ENCODE measurements around the gene SLC7A1. TPM values are rescaled to one million over a fixed set of nuclear protein-coding genes. Genes with fewer than 3 reads are reported as not detected.

SLC7A1 gene
- total RNA-seq, 3 donors from 2014 or later (not counting 1 experiment from before 2014, with no cell fraction given), result 8.7 to 12.6 (median 10.2) TPM

GRCh38 chr13:29539856-29540255, 55.6 kb downstream of the SLC7A1 start:
- no peaks in the 10 kb centered on the region for H3K36me3 ChIP-seq (ENCODE audit: control insufficient read depth, insufficient read depth, low read length)
- H3K27me3 Mint-ChIP-seq (ENCODE audit: low read depth in 2 of 2), result no peaks in the 10 kb centered on the region
- no peaks in the 10 kb centered on the region for H3K9me3 ChIP-seq (ENCODE audit: control insufficient read depth, insufficient read depth, low read length)
- intact Hi-C loops (cut with micrococcal nuclease), result no loop called here
- no peak overlapping the region for H3K4me3 Mint-ChIP-seq
- H3K27me3 ChIP-seq (ENCODE audit: control insufficient read depth, insufficient read depth, low read length), result no peaks in the 10 kb centered on the region
- no peak overlapping the region for H3K27ac Mint-ChIP-seq
- H3K27ac ChIP-seq (ENCODE audit: low read length), result no peak overlapping the region
- H3K4me1 Mint-ChIP-seq, result peaks cover 12 to 18% of the 10 kb centered on the region in 2 donors
- no peaks in the 10 kb centered on the region for H3K4me1 ChIP-seq (ENCODE audit: control insufficient read depth, insufficient read depth, low read length)
- ATAC-seq (no peak), DNase-seq (no peak)
- WGBS (ENCODE audit: insufficient coverage), result 100% methylated on average over 2 of the region's 2 CpGs
- H3K4me3 ChIP-seq (ENCODE audit: low read length), result no peak overlapping the region
- peaks cover 5% of the 10 kb centered on the region for H3K36me3 Mint-ChIP-seq
- no peaks in the 10 kb centered on the region for H3K9me3 Mint-ChIP-seq
- TF ChIP-seq CTCF (IDR thresholded peaks at IDR 0.05), result no peak

GRCh38 chr13:29538652-29539040, 56.8 kb downstream of the SLC7A1 start:
- no peak overlapping the region for H3K4me3 Mint-ChIP-seq
- Histone ChIP-seq H3K27ac (ENCODE audit: low read length) (no peak overlapping the region), H3K4me3 (ENCODE audit: low read length) (no peak overlapping the region), H3K9me3 (ENCODE audit: control insufficient read depth, insufficient read depth, low read length) (no peaks in the 10 kb centered on the region), H3K36me3 (ENCODE audit: control insufficient read depth, insufficient read depth, low read length) (no peaks in the 10 kb centered on the region), H3K27me3 (ENCODE audit: control insufficient read depth, insufficient read depth, low read length) (no peaks in the 10 kb centered on the region), H3K4me1 (ENCODE audit: control insufficient read depth, insufficient read depth, low read length) (no peaks in the 10 kb centered on the region)
- H3K9me3 Mint-ChIP-seq, result no peaks in the 10 kb centered on the region
- no peak overlapping the region for H3K27ac Mint-ChIP-seq
- H3K36me3 Mint-ChIP-seq, result peaks cover 5% of the 10 kb centered on the region
- WGBS (ENCODE audit: insufficient coverage), result 95% methylated on average over 6 of the region's 6 CpGs
- no peak for DNase-seq
- intact Hi-C loops (cut with micrococcal nuclease), result no loop called here
- peaks cover 12 to 18% of the 10 kb centered on the region in 2 donors for H3K4me1 Mint-ChIP-seq
- H3K27me3 Mint-ChIP-seq (ENCODE audit: low read depth in 2 of 2), result no peaks in the 10 kb centered on the region
- TF ChIP-seq CTCF (IDR thresholded peaks at IDR 0.05), result no peak
- ATAC-seq, result no peak

- no peak overlapping the region for H3K4me3 Mint-ChIP-seq
- Histone ChIP-seq H3K4me3 (ENCODE audit: low read length) (no peak overlapping the region), H3K27ac (ENCODE audit: low read length) (no peak overlapping the region), H3K36me3 (ENCODE audit: control insufficient read depth, insufficient read depth, low read length) (no peaks in the 10 kb centered on the region), H3K4me1 (ENCODE audit: control insufficient read depth, insufficient read depth, low read length) (no peaks in the 10 kb centered on the region), H3K9me3 (ENCODE audit: control insufficient read depth, insufficient read depth, low read length) (no peaks in the 10 kb centered on the region), H3K27me3 (ENCODE audit: control insufficient read depth, insufficient read depth, low read length) (no peaks in the 10 kb centered on the region)
- H3K27ac Mint-ChIP-seq, result peak overlapping the region in 1 of 2 donors; percentile 1
- no peaks in the 10 kb centered on the region for H3K9me3 Mint-ChIP-seq
- 92% methylated on average over 14 of the region's 14 CpGs for WGBS (ENCODE audit: insufficient coverage)
- intact Hi-C loops (cut with micrococcal nuclease), result no loop called here
- H3K27me3 Mint-ChIP-seq (ENCODE audit: low read depth in 2 of 2), result no peaks in the 10 kb centered on the region
- no peak for ATAC-seq
- DNase-seq, result no peak
- no peak for TF ChIP-seq CTCF (IDR thresholded peaks at IDR 0.05)
- peaks cover 12 to 18% of the 10 kb centered on the region in 2 donors for H3K4me1 Mint-ChIP-seq
- H3K36me3 Mint-ChIP-seq, result peaks cover 5% of the 10 kb centered on the region
These were observed 57.5 kb downstream of the SLC7A1 start for GRCh38 chr13:29537736-29538651.
